ENCODE data around the gene DHRS7C. TPM values are rescaled to one million over a fixed set of nuclear protein-coding genes. Genes with fewer than 3 reads are reported as not detected.

DHRS7C gene
- polyA plus RNA-seq, 1 donor from 2014 or later = not detected

- Histone ChIP-seq H3K9me2 (ENCODE audit: insufficient read depth, low read length) (no peaks in the 10 kb centered on the region), H4K20me1 (ENCODE audit: insufficient read depth) (no peaks in the 10 kb centered on the region), H3K4me2 (ENCODE audit: low read length) (no peak overlapping the region), H2AFZ (ENCODE audit: low read depth, low read length) (no peak overlapping the region), H3K9me3 (ENCODE audit: low read length) (no peaks in the 10 kb centered on the region), H3K4me3 (ENCODE audit: low read length) (no peak overlapping the region), H3K36me3 (ENCODE audit: insufficient read depth, low read length) (no peaks in the 10 kb centered on the region), H3F3A (ENCODE audit: insufficient read depth, low read length, poor library complexity, severe bottlenecking) (no peaks in the 10 kb centered on the region), H3K27ac (ENCODE audit: low read length) (no peak overlapping the region), H3K27me3 (ENCODE audit: insufficient read depth, low read depth, low read length) (no peaks in the 10 kb centered on the region), H3K79me2 (replicated peaks; ENCODE audit: insufficient read depth, low read length) (no peaks in the 10 kb centered on the region), H3K9ac (ENCODE audit: low read length) (no peak overlapping the region)
- TF ChIP-seq SMC3 (conservative IDR thresholded peaks at IDR 0.05; ENCODE audit: poor library complexity) = no peak
- TF ChIP-seq POLR2AphosphoS5 (IDR thresholded peaks at IDR 0.05) = no peak
- no peak for TF ChIP-seq TAF1 (IDR thresholded peaks at IDR 0.05; ENCODE audit: low read depth)
- TF ChIP-seq RAD21 (conservative IDR thresholded peaks at IDR 0.05) = no peak
- no peak for TF ChIP-seq EZH2 (IDR thresholded peaks at IDR 0.05; ENCODE audit: borderline replicate concordance, insufficient read depth, low read length, poor library complexity, severe bottlenecking)
- no peak for TF ChIP-seq REST (IDR thresholded peaks at IDR 0.05; ENCODE audit: borderline replicate concordance)
- TF ChIP-seq MXI1 (conservative IDR thresholded peaks at IDR 0.05; ENCODE audit: poor library complexity, severe bottlenecking) = no peak
- no peak for TF ChIP-seq CTCF (IDR thresholded peaks at IDR 0.05; ENCODE audit: poor library complexity, severe bottlenecking)
- TF ChIP-seq EP300 (conservative IDR thresholded peaks at IDR 0.05; ENCODE audit: poor library complexity, severe bottlenecking) = no peak
Measured at GRCh38 chr17:9755083-9755482, 36.3 kb downstream of the DHRS7C start.

GRCh38 chr17:9750524-9750923 lies 40.9 kb downstream of the DHRS7C start:
- Histone ChIP-seq H3F3A (ENCODE audit: insufficient read depth, low read length, poor library complexity, severe bottlenecking) (no peaks in the 10 kb centered on the region), H2AFZ (ENCODE audit: low read depth, low read length) (no peak overlapping the region), H3K4me2 (ENCODE audit: low read length) (no peak overlapping the region), H3K36me3 (ENCODE audit: insufficient read depth, low read length) (no peaks in the 10 kb centered on the region), H3K27ac (ENCODE audit: low read length) (no peak overlapping the region), H3K4me3 (ENCODE audit: low read length) (no peak overlapping the region), H3K9ac (ENCODE audit: low read length) (no peak overlapping the region), H3K79me2 (replicated peaks; ENCODE audit: insufficient read depth, low read length) (no peaks in the 10 kb centered on the region), H3K9me3 (ENCODE audit: low read length) (no peaks in the 10 kb centered on the region), H4K20me1 (ENCODE audit: insufficient read depth) (no peaks in the 10 kb centered on the region), H3K27me3 (ENCODE audit: insufficient read depth, low read depth, low read length) (no peaks in the 10 kb centered on the region), H3K9me2 (ENCODE audit: insufficient read depth, low read length) (no peaks in the 10 kb centered on the region)
- TF ChIP-seq POLR2AphosphoS5 (IDR thresholded peaks at IDR 0.05) (no peak), CTCF (IDR thresholded peaks at IDR 0.05; ENCODE audit: poor library complexity, severe bottlenecking) (no peak), RAD21 (conservative IDR thresholded peaks at IDR 0.05) (no peak), SMC3 (conservative IDR thresholded peaks at IDR 0.05; ENCODE audit: poor library complexity) (no peak), EP300 (conservative IDR thresholded peaks at IDR 0.05; ENCODE audit: poor library complexity, severe bottlenecking) (no peak), REST (IDR thresholded peaks at IDR 0.05; ENCODE audit: borderline replicate concordance) (no peak), MXI1 (conservative IDR thresholded peaks at IDR 0.05; ENCODE audit: poor library complexity, severe bottlenecking) (no peak), TAF1 (IDR thresholded peaks at IDR 0.05; ENCODE audit: low read depth) (no peak), EZH2 (IDR thresholded peaks at IDR 0.05; ENCODE audit: borderline replicate concordance, insufficient read depth, low read length, poor library complexity, severe bottlenecking) (no peak)
